Stimulated activated CD4-positive, alpha-beta T cell treated with anti-CD3 and anti-CD28 coated beads, Interleukin-4, amount 100 ng/mL, for 48 hours (primary cell): ENCODE results near the gene AADAC.
A peak's percentile ranks its signal among the peaks of the same experiment; 100 is the strongest.
"Not testable (repeated sequence)": the region's sequence is repeated elsewhere in the genome, so short reads cannot be mapped to it uniquely, and the experiment has no call there.

ENCODE experiments used
- DNase-seq, 2 donors: peaks; one replicate each; pipeline ENCODE4 v3.0.0-alpha.2; 2020; ENCODE audit warnings: low read depth in 2 of 2

The AADAC gene

DNA sequence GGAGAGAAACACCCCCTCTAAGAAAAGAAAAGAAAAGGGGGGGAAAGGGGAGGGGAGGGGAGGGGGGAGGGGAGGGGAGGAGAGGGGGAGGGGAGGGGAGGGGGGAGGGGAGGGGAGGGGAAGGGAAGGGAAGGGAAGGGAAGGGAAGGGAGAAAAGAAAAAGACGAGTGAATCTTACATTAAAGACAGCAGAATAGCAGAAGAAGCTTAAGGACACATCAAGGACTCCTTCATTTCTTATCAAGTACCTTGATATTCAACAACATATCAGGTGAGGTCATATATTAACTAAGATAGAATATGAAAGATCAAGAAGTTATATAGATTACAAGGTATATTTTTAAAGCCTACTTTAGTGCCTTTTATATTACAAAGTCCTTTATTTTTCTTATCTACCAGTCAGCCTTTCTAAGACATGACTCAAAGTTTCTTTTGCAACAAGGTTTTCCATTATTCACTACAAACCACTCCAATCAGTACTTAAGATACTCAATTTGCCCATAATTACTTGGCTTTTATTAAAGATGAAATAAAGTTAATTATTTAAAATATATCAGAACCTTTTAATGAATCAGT lies 17.7 kb upstream of the AADAC start:
- no peak for DNase-seq

DNA sequence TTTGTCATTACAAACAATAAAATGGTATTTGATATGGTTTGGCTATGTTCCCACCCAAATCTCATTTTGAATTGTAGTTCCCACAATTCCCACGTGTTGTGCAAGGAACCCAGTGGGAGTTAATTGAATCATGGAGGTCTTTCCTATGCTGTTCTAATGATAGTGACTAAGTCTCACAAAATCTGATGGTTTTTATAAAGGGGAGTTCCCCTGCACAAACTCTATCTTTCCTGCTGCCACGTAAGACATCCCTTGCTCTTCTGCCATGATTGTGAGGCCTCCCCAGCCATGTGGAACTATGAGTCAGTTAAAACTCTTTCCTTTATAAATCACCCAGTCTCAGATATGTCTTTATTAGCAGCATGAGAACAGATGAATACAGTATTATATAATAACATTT lies 15.4 kb upstream of the AADAC start:
- DNase-seq = no peak

DNA sequence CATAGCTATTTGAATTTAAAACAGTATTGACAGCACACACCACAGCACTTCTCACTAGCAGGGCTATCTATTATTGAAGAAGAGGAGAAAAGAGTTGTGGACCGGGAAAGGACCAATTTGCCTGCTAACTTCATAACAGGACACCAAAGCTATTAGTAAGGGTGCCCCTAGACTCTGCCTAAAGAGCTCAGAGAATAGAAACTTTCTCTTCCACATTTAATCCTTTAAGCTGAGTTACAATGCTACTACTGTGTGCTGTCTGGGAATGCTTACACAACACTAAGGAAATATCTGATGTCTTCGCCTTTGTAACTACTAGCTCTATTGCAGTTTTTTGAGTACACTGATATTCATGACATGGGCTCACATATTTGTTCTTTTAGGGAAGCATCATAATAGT lies 13.5 kb upstream of the AADAC start:
- no peak for DNase-seq

DNA sequence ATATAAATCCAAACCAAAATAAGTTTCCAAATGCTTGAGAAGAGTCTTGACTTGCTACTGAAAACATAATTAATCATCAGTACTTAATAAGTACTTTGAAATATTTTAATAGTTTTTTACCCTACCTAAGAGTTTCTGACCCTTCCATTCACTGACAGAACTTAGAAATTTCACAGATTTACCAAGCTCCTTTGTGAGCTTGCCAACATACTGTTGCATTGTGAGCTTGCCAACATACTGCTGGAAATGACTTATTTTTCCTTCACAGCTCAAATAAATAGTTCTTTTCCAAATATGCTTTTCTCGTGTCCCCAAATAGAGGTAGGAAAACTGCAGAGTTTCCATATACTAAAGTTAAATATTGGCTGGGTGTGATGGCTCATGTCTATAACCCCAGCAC lies 9.6 kb upstream of the AADAC start:
- DNase-seq = no peak

DNA sequence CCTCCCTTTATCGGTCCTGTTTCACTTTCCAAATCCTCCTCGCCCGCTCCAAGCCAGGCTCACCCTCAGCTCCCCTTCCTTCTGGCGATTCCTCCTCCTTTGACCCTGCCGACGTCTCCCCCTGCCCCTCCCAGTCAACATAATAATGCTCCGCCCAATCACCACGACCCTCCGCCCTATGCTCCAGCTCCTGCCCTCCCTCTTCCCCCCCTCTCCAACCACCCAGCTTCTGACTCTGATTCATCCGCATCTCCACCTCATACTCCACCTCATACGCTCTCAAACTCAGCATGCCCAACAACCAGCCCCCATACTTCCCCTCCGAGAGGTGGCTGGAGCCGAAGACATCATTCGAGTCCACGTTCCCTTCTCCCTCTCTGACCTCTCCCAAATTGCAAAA lies 7.1 kb upstream of the AADAC start:
- no peak for DNase-seq

DNA sequence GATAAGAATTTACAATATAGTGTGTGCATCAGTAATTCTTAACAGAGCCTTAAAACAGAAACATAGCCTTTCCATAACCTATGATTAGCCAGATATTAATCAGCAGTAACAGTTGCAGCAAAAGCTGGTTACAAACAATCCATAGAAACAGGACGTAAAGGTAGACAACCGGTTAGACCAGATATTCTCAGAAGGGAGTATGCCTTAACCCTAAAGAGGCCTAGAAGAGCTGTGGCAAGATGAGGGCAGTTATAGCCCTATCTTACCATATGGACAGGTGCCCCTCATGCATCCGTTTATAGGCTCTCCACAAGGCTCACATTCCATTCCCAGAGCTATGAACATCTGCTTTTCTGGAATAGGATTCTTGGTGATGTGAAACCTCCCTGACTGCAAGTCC lies 5.0 kb upstream of the AADAC start:
- DNase-seq = not testable (repeated sequence)

DNA sequence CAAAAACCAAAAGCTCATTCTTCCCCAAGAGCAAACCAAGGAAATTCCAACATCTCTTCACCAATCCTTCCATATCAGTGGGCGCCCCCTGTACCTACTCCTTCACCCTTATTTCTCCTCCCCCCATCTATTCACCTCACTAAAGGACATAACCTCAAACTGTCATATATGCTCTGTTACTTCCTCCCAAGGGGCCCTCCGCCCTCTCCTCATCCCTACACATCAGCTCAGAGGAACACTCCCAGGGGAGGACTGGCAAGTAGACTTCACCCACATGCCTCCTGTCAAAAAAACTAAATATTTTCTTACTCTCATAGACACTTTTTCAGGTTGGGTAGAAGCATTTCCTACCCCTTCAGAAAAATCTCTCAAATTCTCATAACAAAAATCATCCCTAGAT lies 2.4 kb upstream of the AADAC start:
- no peak for DNase-seq

DNA sequence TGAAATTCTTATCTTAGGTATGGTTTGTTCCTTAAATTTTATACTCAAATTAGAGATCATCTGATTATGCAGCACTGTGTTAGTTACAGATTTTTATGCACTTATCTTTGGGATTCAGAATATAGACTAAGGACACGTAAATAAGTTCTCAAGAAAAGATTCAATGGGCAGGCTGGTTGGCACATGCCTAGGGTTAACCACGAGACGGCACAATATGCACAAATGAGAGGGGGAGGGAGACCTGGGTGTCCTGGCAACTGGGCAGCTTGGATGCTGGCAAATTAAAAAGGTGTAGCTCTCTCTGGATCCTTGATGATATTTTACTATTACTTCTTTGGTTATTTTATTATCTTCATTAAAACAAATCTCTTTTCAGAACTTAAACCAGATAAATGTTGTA lies 672 bp downstream of the AADAC start:
- no peak for DNase-seq

DNA sequence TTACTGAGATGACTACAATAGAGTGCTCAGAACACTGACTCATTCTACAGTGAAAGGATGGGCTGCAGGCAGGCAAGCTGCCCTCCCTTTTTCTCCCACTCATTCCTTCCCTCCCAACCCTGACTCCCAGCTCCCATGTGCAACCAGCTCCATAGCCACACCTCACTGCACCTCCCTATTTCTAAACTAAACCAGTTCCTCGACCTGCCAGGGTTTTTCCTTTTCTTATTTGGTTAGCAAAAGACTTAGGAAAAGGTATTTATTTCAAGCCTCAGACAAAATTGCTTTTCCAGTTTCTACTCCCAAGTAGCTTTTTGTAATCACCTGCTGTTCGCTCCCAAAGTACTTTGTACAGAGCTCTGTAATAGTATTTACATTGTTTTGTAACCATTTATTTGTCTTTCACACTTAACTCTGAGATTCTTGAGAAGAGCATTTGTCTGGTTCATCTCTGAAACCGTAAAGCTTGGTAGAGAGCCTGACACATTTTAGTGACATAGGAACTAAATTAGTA lies 2.2 kb downstream of the AADAC start:
- DNase-seq = no peak

DNA sequence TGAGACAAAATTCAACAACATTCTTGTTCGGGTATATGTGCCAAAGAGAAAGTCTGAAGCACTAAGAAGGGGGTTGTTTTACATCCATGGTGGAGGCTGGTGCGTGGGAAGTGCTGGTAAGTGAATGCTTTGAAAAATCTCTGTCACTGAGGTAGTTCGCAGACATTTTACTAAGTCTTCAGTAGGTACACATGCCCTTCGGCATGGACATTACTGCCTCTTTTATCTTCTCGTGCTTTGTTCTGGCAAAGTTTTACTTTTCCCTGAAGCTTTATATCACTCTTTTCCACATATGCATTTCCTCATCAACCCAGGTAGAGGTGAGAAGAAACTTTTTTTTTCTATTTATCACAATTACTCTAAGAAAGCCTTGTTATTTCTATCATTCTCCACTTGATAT lies 3.6 kb downstream of the AADAC start:
- DNase-seq = no peak

DNA sequence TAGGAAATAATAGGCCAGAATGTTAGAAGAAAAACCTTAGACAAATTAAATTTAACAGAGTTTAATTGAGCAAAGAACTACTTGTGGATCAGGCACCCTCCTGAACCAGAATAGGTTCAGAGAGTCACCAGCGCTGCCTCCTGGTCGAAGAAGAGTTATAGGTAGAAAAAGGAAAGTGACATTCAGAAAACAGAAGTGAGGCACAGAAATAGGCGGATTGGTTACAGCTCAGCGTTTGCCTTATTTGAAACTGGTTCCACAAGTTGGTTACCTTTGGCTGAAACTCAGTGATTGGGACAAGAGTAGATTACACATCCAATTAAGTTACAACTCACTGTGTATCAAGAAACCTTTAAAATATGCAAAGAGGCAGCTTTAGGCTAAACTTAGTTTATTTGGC lies 4.4 kb downstream of the AADAC start:
- no peak for DNase-seq

DNA sequence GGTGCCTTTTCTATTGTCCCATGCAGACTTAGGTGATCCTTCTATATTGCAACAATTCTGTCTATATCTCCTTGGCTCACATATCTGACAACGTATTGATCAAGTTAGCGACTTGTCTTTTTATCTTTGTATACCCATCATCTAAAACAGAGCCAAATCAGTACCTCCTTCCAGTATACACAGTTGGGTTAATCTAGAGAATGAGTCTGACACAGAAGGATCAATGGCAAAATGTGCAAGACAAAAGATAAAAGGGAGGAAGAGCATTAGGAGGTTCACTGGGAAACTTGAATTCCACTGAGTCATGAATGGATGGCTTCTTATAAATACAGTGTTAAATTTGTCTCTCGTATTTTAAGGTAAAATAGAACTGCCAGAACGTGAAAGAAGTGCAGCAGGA lies 6.0 kb downstream of the AADAC start:
- no peak for DNase-seq

DNA sequence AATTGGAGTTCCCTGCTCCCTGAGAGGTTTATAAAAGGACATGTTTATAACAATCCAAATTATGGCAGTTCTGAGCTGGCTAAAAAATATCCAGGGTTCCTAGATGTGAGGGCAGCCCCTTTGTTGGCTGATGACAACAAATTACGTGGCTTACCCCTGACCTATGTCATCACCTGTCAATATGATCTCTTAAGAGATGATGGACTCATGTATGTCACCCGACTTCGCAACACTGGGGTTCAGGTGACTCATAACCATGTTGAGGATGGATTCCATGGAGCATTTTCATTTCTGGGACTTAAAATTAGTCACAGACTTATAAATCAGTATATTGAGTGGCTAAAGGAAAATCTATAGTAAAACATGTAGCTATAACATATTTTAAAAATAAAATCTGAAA lies 13.9 kb downstream of the AADAC start:
- DNase-seq = no peak

DNA sequence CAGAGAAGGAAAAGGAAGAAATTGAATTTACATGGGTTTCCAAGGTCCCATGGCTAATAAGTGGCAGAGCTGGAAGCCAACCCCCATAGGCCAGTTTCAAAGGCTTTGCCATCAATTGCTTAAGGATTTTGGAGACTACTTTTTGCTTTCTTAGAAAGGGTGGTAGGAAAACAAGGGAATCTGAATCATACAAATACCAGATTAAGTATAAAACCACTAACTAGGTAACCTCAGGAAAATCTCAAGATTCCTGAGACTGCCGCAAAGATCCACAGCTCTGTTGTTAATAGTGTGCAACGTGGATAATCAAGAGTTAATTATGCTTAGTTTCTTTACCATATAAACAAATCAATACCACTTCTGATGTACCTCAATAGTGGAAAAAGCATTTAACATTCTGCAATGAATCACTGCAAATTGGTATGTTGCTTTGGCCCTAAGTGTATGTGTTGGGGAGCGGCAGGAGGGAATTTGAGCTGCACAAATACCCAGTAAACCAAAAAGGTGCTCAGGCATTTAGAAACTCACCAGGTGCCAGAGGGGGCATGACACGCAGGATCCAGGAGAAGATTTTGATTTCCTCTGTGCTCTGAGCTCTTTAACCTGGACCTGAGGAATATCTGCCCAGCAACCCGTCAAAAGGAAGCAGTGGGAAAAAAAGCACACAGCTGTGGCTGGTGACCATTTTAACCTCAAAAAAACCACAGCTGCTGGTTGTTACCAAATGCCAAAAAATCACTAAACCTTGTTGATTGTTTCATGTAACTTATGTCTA lies 22.0 kb downstream of the AADAC start:
- DNase-seq = no peak

DNA sequence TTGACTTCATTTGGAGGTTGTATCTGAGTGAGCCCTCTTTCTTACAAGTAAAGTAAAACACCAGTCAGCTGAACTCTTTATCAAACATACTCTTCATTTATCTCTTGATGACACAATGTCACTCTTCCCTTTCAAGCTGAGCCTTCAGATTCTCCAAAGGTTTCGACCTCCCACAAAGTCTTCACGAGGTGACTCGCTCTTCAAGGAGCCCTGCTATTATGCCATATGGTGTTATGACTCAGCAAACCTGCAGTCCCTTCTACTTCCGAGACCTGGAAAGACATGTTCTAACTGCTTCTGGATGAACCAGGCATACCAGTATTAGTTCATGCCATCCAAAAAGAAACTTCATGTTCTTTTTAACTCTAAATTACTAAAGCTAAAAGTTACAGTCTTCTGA lies 23.1 kb downstream of the AADAC start:
- DNase-seq = no peak

DNA sequence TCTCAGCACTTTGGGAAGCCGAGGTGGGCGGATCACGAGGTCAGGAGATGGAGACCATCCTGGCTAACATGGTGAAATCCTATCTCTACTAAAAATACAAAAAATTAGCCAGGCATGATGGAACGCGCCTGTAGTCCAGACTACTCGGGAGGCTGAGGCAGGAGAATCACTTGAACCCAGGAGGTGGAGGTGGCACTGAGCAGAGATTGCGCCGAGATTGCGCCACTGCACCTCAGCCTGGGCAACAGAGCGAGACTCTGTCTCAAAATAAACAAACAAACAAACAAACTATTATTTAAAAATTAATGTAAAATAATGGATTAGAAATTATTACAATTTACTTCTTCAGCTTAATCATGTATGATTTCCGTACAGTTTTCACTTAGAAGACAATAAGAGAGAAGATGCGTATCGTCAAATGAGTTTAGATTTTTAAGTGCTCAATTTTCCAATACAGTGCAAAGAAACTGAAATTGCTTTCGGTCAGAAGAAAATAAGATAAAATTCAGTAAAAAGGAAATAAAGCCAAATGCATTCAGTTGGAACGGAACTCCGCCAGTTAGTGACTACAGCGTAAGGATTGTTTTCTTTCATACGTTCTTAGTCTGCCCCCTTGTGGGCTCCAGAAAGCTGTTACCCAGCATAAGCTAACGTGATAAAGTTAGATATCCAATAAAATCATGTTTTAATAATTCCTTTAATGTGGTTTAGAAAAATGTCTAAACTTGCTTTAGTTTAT lies 24.8 kb downstream of the AADAC start:
- peak; percentile 2 to 9 for DNase-seq

DNA sequence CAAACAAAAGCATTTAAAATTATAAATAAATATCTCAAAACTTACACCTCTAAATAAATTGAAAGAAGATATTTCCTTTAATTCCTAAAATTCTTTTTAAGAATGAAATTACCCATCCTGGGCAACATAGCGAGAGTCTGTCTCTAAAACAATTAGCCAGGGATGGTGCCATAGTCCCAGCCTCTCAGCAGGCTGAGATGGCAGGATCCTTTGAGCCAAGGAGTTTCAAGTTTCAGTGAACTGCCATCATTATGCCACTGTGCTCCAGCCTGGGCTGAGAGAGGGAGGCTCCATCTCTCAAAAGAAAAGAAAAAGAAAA lies 25.4 kb downstream of the AADAC start:
- DNase-seq = no peak

DNA sequence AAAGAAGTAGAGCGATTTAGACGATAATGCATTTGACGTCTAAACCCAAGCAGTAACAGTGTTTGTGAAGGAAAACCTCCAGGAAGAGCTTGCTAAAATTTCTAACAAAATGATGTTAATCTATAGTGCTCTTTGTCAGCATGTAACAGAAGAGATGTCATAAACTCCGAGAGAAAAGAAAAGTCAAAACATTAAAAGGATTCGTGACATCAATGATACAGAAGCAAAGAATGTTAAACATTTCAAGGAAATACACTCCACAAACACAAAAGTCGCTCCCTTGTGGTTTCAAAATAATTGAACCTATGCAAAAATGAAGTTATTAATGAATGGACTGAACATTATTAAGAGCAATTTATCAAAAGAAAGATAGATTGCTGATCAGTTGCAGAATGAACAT lies 27.9 kb downstream of the AADAC start:
- no peak for DNase-seq

DNA sequence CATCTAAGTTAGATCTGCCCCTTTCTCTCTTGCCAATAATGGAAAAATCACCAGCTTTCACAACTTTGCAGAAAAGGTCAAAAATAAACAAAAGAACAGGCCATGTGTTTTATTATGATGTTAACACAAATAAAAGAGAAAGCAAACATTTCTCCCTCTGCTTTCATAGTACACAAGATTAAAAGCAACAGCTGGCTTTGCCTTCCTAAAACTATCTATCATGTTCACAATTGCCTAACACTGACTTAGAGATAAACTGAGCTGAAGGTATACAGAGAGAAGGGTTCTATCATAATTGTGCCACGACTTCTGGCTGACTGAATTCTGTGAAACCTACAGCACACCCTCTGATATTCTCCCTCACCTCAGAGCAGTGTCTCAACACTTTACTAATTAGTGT lies 29.4 kb downstream of the AADAC start:
- no peak for DNase-seq

DNA sequence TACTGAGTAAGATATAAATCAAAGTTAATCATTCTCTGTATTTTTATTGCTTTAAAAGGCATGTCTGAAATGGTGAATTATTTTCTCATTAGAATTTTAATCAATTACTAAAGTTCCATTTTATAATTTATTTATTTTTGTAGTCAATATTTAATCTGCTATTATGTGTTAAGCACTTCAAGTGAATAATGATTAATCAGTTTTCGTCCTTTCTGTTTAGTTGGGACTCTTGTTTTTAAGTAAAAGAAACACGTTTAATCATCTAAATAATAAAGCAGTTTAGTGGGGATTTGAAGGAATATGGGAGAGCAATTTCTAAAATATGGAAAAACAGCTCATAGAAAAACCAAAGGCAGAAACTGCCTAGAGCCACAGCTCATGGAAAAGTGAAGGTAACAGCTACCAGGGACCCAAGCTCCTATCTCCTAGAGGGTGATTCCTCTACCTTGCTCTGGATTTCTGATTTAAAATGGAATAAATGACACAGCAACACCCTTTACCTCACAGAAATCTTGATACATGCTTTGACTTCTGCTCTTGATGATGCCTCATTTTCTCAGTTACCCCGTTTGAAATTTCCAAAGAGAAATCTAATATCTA lies 31.5 kb downstream of the AADAC start:
- no peak for DNase-seq

DNA sequence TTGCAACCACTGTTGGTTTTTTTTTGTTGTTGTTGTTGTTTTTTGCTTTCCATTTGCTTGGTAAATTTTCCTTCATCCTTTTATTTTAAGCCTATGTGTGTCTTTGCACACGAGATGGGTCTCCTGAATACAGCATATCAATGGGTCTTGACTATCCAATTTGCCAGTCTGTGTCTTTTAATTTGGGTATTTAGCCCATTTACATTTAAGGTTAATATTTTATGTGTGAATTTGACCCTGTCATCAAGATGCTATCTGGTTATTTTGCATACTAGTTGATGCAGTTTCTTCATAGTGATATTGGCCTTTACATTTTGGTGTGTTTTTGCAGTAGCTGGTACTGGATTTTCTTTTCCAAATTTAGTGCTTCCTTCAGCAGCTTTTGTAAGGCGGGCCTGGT lies 36.1 kb downstream of the AADAC start:
- not testable (repeated sequence) for DNase-seq

DNA sequence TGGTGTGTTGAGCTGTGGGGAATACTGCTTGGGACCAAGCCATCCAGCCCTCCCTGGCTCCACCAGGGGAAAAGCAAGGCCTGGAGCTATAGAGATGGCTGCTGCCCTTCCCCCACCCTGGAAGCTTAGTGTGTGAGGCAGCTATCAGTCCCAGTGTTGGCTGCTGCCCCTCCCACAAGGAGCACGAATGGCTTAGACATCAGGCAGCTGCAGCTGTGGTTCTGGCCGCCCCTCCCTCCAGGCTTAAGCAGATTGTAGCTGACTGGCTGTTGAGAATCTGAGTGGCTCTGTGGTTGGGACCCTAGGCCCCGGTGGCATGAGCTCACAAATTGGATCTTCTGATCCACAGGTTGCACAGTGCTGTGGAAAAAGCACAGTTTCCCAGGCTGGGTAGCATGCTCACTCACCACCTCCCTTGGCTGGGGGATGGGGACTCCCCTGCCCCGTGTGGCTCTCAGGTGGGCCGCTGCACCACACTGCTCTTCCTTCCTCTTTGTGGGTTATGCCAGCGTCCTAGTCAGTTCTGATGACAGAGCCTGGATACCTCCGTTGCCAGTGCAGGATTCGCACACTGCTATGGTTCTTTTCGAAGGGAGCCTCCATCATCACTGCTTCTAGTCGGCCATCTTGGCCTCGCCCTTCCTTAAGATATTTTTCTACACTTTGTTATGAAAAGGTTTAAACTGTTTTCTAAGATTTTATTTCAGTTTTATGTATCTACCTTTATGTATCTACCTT lies 38.3 kb downstream of the AADAC start:
- DNase-seq = no peak
